HL-60 (cell line): ENCODE measurements around the gene DNAJA3.

Source experiments
- DNase-seq, 2 experiments: peaks; one replicate each; pipeline ENCODE4 v3.0.0-alpha.2; 2010 to 2020; ENCODE audit warnings: low read depth in 1 of 2, low spot score in 1 of 2
- H3K27ac ChIP-seq: fragments of 250-450 bp; sonication (Bioruptor Pico); replicated peaks from 2 replicates; pipeline ENCODE4 v1.5.1; 2020; ENCODE audit warnings: mild to moderate bottlenecking, moderate library complexity
- H3K27me3 ChIP-seq: fragments of 250-450 bp; sonication (Bioruptor Pico); 2 replicates; pipeline ENCODE4 v1.5.1; 2021; ENCODE audit warnings: mild to moderate bottlenecking, moderate library complexity; ENCODE audit not compliant: insufficient read depth, poor library complexity, severe bottlenecking
- H3K4me3 ChIP-seq: replicated peaks from 2 replicates; pipeline ENCODE4 v1.5.1; 2011; ENCODE audit warnings: mild to moderate bottlenecking, control low read depth, low read length; ENCODE audit not compliant: insufficient read depth
- GABPA ChIP-seq: IDR thresholded peaks from 2 replicates; pipeline ENCODE4 v1.6.1; 2012; ENCODE audit warnings: low read depth
- POLR2AphosphoS5 ChIP-seq: IDR thresholded peaks from 2 replicates; pipeline ENCODE4 v1.6.1; 2012; ENCODE audit warnings: low read depth
- SPI1 ChIP-seq: IDR thresholded peaks from 2 replicates; pipeline ENCODE4 v1.6.1; 2012; ENCODE audit warnings: low read depth, mild to moderate bottlenecking, borderline replicate concordance
- TF ChIP-seq, protein P1 (sequence below): IDR thresholded peaks from one replicate; pipeline ENCODE4 v1.5.1; 2011; ENCODE audit warnings: low read length, control low read depth, inconsistent platforms; ENCODE audit not compliant: insufficient read depth
- TF ChIP-seq, protein P2 (sequence below): IDR thresholded peaks from 2 replicates; pipeline ENCODE4 v1.6.1; 2012; ENCODE audit warnings: low read depth; ENCODE audit not compliant: insufficient replicate concordance

DNAJA3 gene

DNA sequence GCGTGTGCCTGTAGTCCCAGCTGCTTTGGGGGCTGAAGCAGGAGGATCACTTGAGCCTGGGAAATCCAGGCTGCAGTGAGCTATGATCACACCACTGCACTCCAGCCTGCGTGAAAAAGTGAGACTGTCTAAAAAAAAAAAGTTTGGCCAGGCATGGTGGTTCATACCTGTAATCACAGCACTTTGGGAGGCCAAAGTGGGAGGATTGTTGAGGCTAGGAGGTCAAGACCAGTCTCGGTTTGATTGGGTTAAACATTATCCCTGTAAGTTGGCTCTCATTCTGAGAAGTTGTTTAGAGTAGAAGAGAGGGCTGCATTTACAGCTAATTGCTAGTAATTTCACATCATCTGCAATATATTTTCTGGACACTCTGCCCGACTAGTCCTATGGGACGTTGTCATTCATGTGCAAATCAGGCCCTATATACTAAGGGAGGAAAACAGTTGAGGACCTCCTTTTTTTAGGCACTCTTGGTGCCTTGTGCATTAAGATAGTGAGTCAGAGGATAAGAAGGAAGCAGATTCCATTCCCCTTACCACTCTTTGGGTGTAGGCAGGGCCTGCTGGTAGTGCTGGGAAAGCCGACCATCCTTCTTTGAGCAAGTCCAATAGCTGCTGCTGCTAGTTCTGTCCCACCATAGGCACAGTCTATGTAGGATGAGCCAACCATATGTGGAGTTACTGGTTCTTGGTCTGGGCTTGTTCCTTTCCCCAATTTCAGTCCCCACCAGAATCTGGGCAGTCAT, 69.2 kb downstream of the DNAJA3 start:
- no peak for TF ChIP-seq POLR2AphosphoS5
- no peak for TF ChIP-seq GABPA
- Histone ChIP-seq H3K27me3 (no peaks in the 10 kb centered on the region), H3K27ac (no peak overlapping the region), H3K4me3 (no peak overlapping the region)
- no peak for DNase-seq

DNA sequence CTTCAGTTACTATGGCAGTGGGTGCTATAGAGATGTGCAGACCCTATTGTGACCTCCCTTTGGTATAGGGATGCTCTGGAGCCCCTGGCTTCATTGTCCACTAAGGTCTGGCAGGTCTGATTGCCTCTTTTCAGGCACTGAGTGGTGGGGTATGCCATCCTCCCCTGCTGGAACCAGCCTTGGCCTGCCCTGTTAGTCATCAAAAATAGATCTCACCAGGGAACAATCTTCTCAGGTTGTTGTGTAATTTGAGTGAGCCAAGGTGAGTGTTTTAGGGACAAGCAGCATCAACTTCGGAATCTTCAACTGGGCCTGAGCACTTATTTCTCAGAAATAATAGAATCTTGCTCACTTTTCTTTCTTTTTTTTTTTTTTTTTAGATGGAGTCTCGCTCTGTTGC, 70.1 kb downstream of the DNAJA3 start:
- no peak overlapping the region for H3K4me3 ChIP-seq
- DNase-seq = no peak
- no peak overlapping the region for H3K27ac ChIP-seq
- TF ChIP-seq SPI1 (no peak), POLR2AphosphoS5 (no peak), GABPA (no peak)
- TF ChIP-seq, protein P1, sequence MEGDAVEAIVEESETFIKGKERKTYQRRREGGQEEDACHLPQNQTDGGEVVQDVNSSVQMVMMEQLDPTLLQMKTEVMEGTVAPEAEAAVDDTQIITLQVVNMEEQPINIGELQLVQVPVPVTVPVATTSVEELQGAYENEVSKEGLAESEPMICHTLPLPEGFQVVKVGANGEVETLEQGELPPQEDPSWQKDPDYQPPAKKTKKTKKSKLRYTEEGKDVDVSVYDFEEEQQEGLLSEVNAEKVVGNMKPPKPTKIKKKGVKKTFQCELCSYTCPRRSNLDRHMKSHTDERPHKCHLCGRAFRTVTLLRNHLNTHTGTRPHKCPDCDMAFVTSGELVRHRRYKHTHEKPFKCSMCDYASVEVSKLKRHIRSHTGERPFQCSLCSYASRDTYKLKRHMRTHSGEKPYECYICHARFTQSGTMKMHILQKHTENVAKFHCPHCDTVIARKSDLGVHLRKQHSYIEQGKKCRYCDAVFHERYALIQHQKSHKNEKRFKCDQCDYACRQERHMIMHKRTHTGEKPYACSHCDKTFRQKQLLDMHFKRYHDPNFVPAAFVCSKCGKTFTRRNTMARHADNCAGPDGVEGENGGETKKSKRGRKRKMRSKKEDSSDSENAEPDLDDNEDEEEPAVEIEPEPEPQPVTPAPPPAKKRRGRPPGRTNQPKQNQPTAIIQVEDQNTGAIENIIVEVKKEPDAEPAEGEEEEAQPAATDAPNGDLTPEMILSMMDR = no peak
- TF ChIP-seq, protein P2, sequence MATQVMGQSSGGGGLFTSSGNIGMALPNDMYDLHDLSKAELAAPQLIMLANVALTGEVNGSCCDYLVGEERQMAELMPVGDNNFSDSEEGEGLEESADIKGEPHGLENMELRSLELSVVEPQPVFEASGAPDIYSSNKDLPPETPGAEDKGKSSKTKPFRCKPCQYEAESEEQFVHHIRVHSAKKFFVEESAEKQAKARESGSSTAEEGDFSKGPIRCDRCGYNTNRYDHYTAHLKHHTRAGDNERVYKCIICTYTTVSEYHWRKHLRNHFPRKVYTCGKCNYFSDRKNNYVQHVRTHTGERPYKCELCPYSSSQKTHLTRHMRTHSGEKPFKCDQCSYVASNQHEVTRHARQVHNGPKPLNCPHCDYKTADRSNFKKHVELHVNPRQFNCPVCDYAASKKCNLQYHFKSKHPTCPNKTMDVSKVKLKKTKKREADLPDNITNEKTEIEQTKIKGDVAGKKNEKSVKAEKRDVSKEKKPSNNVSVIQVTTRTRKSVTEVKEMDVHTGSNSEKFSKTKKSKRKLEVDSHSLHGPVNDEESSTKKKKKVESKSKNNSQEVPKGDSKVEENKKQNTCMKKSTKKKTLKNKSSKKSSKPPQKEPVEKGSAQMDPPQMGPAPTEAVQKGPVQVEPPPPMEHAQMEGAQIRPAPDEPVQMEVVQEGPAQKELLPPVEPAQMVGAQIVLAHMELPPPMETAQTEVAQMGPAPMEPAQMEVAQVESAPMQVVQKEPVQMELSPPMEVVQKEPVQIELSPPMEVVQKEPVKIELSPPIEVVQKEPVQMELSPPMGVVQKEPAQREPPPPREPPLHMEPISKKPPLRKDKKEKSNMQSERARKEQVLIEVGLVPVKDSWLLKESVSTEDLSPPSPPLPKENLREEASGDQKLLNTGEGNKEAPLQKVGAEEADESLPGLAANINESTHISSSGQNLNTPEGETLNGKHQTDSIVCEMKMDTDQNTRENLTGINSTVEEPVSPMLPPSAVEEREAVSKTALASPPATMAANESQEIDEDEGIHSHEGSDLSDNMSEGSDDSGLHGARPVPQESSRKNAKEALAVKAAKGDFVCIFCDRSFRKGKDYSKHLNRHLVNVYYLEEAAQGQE = no peak
- no peaks in the 10 kb centered on the region for H3K27me3 ChIP-seq

DNA sequence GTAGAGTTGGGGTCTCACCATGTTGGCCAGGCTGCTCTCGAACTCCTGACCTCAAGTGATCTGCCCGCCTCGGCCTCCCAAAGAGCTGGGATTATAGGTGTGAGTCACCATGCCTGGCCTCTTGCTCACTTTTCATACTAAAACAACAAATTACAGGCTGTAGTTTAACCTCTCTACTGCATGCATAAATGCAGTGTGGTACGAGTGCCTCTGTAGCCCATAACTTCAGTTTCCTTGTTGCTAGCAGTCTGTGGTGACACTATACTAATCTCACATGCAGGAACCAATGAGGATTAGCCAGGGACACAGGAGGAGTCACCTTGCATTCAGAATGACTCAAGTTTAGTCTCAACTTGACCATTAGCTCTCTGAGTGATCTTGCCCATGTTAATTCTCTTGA, 70.6 kb downstream of the DNAJA3 start:
- no peak overlapping the region for H3K4me3 ChIP-seq
- TF ChIP-seq GABPA (no peak), SPI1 (no peak), POLR2AphosphoS5 (no peak)
- TF ChIP-seq, protein P2 = no peak
- TF ChIP-seq, protein P1 = no peak
- DNase-seq = no peak
- H3K27me3 ChIP-seq = no peaks in the 10 kb centered on the region
- no peak overlapping the region for H3K27ac ChIP-seq

DNA sequence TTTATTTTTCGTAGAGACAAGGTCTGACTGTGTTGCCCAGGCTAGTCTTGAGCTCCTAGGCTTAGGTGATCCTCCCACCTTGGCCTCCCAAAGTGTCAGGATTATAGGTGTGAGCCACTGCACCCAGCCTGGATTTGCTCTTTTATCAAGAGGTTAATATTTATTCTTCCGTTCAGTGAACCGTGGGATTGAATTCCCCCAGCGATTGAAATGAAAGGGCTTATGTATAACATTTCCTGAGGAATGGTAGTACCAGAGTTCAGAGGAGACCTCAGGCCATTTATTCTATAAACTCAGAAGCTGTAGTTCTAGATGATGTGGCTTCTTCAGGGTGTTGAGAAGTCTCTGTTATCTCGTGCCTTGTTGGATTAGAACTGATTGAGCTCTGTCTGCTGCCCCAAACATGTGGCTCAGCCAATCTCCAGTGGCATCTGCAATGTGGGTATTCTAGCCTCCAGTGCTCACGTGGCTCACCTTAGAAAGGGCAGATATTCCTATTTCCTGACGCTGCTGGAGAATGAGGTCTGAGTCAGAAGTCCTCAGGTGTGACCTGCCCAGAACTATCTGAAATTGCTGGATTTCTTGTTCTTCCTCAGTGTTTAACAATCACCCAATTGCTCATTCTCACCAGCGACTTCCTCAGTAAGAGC, 73.0 kb downstream of the DNAJA3 start:
- TF ChIP-seq, protein P1 = no peak
- no peak for TF ChIP-seq GABPA
- TF ChIP-seq POLR2AphosphoS5 = no peak
- TF ChIP-seq SPI1 = no peak
- TF ChIP-seq, protein P2 = no peak
- Histone ChIP-seq H3K4me3 (no peak overlapping the region), H3K27ac (no peak overlapping the region), H3K27me3 (no peaks in the 10 kb centered on the region)
- DNase-seq = no peak
